ENCODE data around the gene TRAF3IP3. TPM values are rescaled to one million over a fixed set of nuclear protein-coding genes. Genes with fewer than 3 reads are reported as not detected.

The TRAF3IP3 gene
- total and polyA plus RNA-seq, 2 donors (not counting 3 experiments of a cell fraction or from before 2014, with no cell fraction given) = not detected

DNA sequence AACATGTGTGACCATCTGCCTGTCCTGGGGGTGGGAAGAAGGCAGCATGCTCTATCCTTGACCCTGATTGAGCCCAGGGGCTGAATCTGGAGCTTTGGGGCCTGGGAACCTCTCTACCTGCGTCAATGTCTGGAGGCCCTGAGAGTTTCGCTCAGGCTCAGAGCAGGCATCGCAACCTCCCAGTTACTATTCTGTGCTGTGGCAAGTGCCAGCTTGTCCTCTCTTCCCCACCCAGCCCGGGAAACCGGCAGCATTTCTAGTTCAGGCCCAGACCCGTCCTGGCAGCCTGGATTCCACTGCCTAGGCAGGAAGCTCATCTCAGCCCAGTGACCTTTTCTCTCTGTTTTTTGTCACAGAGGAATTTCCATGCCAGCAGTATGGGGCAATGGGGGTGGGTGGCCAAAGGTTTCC lies 60.1 kb downstream of the TRAF3IP3 start:
- dilution Hi-C loops (cut with MboI; ENCODE audit: extremely low pct_ligation_motif_present, low sequenced_read_pairs) = no loop called here
- Histone ChIP-seq H3K36me3 (ENCODE audit: control insufficient read depth in 2 of 2, extremely low read depth in 1 of 2, insufficient read depth in 2 of 2, low read length in 2 of 2) (no peaks in the 10 kb centered on the region), H3K27me3 (ENCODE audit: control insufficient read depth in 2 of 2, insufficient read depth in 2 of 2, low read length in 2 of 2) (no peaks in the 10 kb centered on the region), H3K4me2 (ENCODE audit: insufficient read depth, low read length) (no peak overlapping the region), H3K9me3 (replicated peaks; ENCODE audit: control insufficient read depth, insufficient read depth, low read length) (no peaks in the 10 kb centered on the region), H2AFZ (ENCODE audit: low read depth, low read length) (no peak overlapping the region), H3K9me1 (replicated peaks; ENCODE audit: control insufficient read depth, extremely low read depth, insufficient read depth, low read length) (no peaks in the 10 kb centered on the region), H3K27ac (ENCODE audit: insufficient read depth, low read depth, low read length) (no peak overlapping the region), H3K9ac (replicated peaks; ENCODE audit: extremely low read depth, insufficient read depth, low read length) (no peak overlapping the region), H3K4me1 (ENCODE audit: control insufficient read depth, extremely low read depth, insufficient read depth, low read length) (no peaks in the 10 kb centered on the region), H3K4me3 (replicated peaks in 1 of 3; ENCODE audit: insufficient read depth in 1 of 3, low read depth in 1 of 3, low read length in 3 of 3) (no peak overlapping the region), H3K79me2 (ENCODE audit: control insufficient read depth, insufficient read depth, low read length) (no peaks in the 10 kb centered on the region), H4K20me1 (replicated peaks; ENCODE audit: control insufficient read depth, extremely low read depth, insufficient read depth, low read length) (no peaks in the 10 kb centered on the region)
- no peak for TF ChIP-seq EZH2 (IDR thresholded peaks at IDR 0.05; ENCODE audit: borderline replicate concordance, low read depth, low read length, severe bottlenecking)
- TF ChIP-seq GATA2 (IDR thresholded peaks at IDR 0.05; ENCODE audit: insufficient read depth, insufficient read length, low read depth, low read length) = no peak
- TF ChIP-seq, protein P1, sequence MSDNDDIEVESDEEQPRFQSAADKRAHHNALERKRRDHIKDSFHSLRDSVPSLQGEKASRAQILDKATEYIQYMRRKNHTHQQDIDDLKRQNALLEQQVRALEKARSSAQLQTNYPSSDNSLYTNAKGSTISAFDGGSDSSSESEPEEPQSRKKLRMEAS (IDR thresholded peaks at IDR 0.05; ENCODE audit: insufficient read depth, insufficient read length) = no peak
- TF ChIP-seq FOS (IDR thresholded peaks at IDR 0.05; ENCODE audit: borderline replicate concordance, insufficient read depth, low read length) = no peak
- TF ChIP-seq POLR2AphosphoS5 (IDR thresholded peaks at IDR 0.05; ENCODE audit: insufficient read depth, low read depth, low read length) = no peak
- no peak for TF ChIP-seq POLR2A (IDR thresholded peaks at IDR 0.05; ENCODE audit: low read depth, low read length)
- no peak for TF ChIP-seq MYC (IDR thresholded peaks at IDR 0.05; ENCODE audit: low read depth, low read length)
- TF ChIP-seq, protein P2, sequence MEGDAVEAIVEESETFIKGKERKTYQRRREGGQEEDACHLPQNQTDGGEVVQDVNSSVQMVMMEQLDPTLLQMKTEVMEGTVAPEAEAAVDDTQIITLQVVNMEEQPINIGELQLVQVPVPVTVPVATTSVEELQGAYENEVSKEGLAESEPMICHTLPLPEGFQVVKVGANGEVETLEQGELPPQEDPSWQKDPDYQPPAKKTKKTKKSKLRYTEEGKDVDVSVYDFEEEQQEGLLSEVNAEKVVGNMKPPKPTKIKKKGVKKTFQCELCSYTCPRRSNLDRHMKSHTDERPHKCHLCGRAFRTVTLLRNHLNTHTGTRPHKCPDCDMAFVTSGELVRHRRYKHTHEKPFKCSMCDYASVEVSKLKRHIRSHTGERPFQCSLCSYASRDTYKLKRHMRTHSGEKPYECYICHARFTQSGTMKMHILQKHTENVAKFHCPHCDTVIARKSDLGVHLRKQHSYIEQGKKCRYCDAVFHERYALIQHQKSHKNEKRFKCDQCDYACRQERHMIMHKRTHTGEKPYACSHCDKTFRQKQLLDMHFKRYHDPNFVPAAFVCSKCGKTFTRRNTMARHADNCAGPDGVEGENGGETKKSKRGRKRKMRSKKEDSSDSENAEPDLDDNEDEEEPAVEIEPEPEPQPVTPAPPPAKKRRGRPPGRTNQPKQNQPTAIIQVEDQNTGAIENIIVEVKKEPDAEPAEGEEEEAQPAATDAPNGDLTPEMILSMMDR (IDR thresholded peaks at IDR 0.05; ENCODE audit: extremely low read depth in 1 of 2, insufficient read depth in 1 of 2, low read depth in 1 of 2, low read length in 2 of 2) = no peak
- no peak for TF ChIP-seq JUN (IDR thresholded peaks at IDR 0.05; ENCODE audit: borderline replicate concordance, insufficient read depth, insufficient read length, low read depth)
- DNase-seq (ENCODE audit: low read depth, low spot score) (no peak), FAIRE-seq (no peak)
- no TSS peak for BruUV-seq (replicated peaks)
- ChIA-PET POLR2A (no interaction called here), CTCF (interaction anchor here (8.7 kb wide), 1 partner anchor 6 kb away, joined by 109 read pairs; no protein-coding TSS in a partner anchor)
- intact Hi-C loops (cut with micrococcal nuclease) = no loop called here
